HCT116 (cell line): Measurements from ENCODE around the gene SLC16A5. TPM values are rescaled to one million over a fixed set of nuclear protein-coding genes. Genes with fewer than 3 reads are reported as not detected.

Experiments used
- ATAC-seq: fragments of 200-7000 bp; cut with Tn5 transposase; 2 replicates; pipeline ENCODE4 v1.9.1; 2020; ENCODE audit warnings: mild to moderate bottlenecking, moderate library complexity
- BruUV-seq: library from RNA; stranded (reverse); fragments of 400-500 nt; replicated peaks from 2 replicates; lab custom pipeline; 2021; lab: Mats Ljungman, UMichigan
- CTCF ChIA-PET: fragments of 300-600 bp; sonication (Branson Sonifier 250); formaldehyde crosslinking; loops from one replicate; lab custom pipeline; 2021; ENCODE audit warnings: antibody characterized with exemption; lab: Charles Lee
- POLR2A ChIA-PET: fragments of 300-600, 350-600 bp; sonication (Branson Sonifier 250); formaldehyde crosslinking; loops from one replicate; lab custom pipeline; 2021; ENCODE audit warnings: antibody characterized with exemption; lab: Charles Lee
- RAD21 ChIA-PET, 2 experiments: fragments of 300-600 bp; sonication (Branson Sonifier 250); formaldehyde crosslinking; loops; one replicate each; lab custom pipeline; 2023; ENCODE audit warnings: low total read pairs in 2 of 2; ENCODE audit not compliant: uncharacterized antibody in 2 of 2, unreplicated experiment in 2 of 2, low non-redundant PET in 1 of 2; lab: Charles Lee
- DNase-seq: peaks from one replicate; pipeline ENCODE4 v3.0.0-alpha.2; 2010; ENCODE audit warnings: low read depth, low spot score
- H2AFZ ChIP-seq: fragments of 200-600 bp; shearing (Covaris generic), sonication (generic); 2 replicates; pipeline ENCODE4 v1.6.1; 2017; ENCODE audit warnings: low read depth, mixed run types, mixed read lengths, antibody characterized with exemption, low read length; ENCODE audit not compliant: poor library complexity, severe bottlenecking
- H3K27ac ChIP-seq: 2 replicates; pipeline ENCODE4 v1.5.1; 2012; ENCODE audit warnings: low read depth, low read length
- H3K27me3 ChIP-seq: fragments of 200-600 bp; sonication (generic); 2 replicates; pipeline ENCODE4 v1.6.1; 2016; ENCODE audit warnings: mixed run types, low read length, mixed read lengths; ENCODE audit not compliant: insufficient read depth
- H3K36me3 ChIP-seq, 2 experiments: fragments of 200-500 bp in 1 of 2; fragments of 200-600 bp in 1 of 2; sonication (Bioruptor generic) in 1 of 2; sonication (generic) in 1 of 2; 2 replicates each; pipeline versions ENCODE4 v1.5.1 to v1.6.1; 2014 to 2016; ENCODE audit warnings: low read length in 2 of 2, inconsistent platforms in 1 of 2, mixed read lengths in 1 of 2, mixed run types in 1 of 2; ENCODE audit not compliant: insufficient read depth in 2 of 2, control insufficient read depth in 1 of 2
- H3K4me1 ChIP-seq, 2 experiments: fragments of 200-600 bp in 1 of 2; sonication (generic) in 1 of 2; 2 replicates each; pipeline versions ENCODE4 v1.5.1 to v1.6.1; 2012 to 2017; ENCODE audit warnings: low read length in 2 of 2, inconsistent platforms in 1 of 2, mild to moderate bottlenecking in 1 of 2, mixed read lengths in 1 of 2, mixed run types in 1 of 2, moderate library complexity in 1 of 2; ENCODE audit not compliant: insufficient read depth in 2 of 2, control insufficient read depth in 1 of 2
- H3K4me2 ChIP-seq: fragments of 200-600 bp; sonication (generic); 2 replicates; pipeline ENCODE4 v1.6.1; 2017; ENCODE audit warnings: mixed run types, low read length, mixed read lengths
- H3K4me3 ChIP-seq, 2 experiments: fragments of 200-600 bp in 1 of 2; sonication (generic) in 1 of 2; replicated peaks in 1 of 2; 2 replicates each; pipeline ENCODE4 v1.5.1; 2011 to 2016; ENCODE audit warnings: low read length in 2 of 2, control low read depth in 1 of 2, low read depth in 1 of 2, mild to moderate bottlenecking in 1 of 2, mixed read lengths in 1 of 2, mixed run types in 1 of 2
- H3K79me2 ChIP-seq: fragments of 200-600 bp; sonication (generic); 2 replicates; pipeline ENCODE4 v1.6.1; 2017; ENCODE audit warnings: mild to moderate bottlenecking, mixed run types, low read length, moderate library complexity, mixed read lengths; ENCODE audit not compliant: insufficient read depth
- H3K9ac ChIP-seq: fragments of 200-600 bp; sonication (generic); 2 replicates; pipeline ENCODE4 v1.6.1; 2016; ENCODE audit warnings: low read length, mixed read lengths
- H3K9me2 ChIP-seq: fragments of 200-600 bp; sonication (generic), shearing (Covaris generic); 2 replicates; pipeline ENCODE4 v1.6.1; 2017; ENCODE audit warnings: mixed run types, mild to moderate bottlenecking, moderate library complexity; ENCODE audit not compliant: insufficient read depth
- H3K9me3 ChIP-seq, 2 experiments: fragments of 200-500 bp in 1 of 2; fragments of 200-600 bp in 1 of 2; sonication (Bioruptor generic) in 1 of 2; sonication (generic) in 1 of 2; 2 replicates each; pipeline ENCODE4 v1.6.1; 2014 to 2017; ENCODE audit warnings: low read length in 2 of 2, mixed read lengths in 2 of 2, inconsistent platforms in 1 of 2, low read depth in 1 of 2, mild to moderate bottlenecking in 1 of 2, mixed run types in 1 of 2, moderate library complexity in 1 of 2; ENCODE audit not compliant: control insufficient read depth in 1 of 2, insufficient read depth in 1 of 2
- H4K20me1 ChIP-seq: fragments of 200-600 bp; sonication (generic), shearing (Covaris generic); 2 replicates; pipeline ENCODE4 v1.6.1; 2017; ENCODE audit warnings: mixed run types, mild to moderate bottlenecking, moderate library complexity; ENCODE audit not compliant: insufficient read depth
- CBX3 ChIP-seq: IDR thresholded peaks from 2 replicates; pipeline ENCODE4 v1.6.1; 2012; ENCODE audit warnings: low read depth
- EGR1 ChIP-seq: IDR thresholded peaks from 2 replicates; pipeline ENCODE4 v1.6.1; 2012; ENCODE audit warnings: low read depth
- EZH2 ChIP-seq: fragments of 200-600 bp; sonication (generic); IDR thresholded peaks from 2 replicates; pipeline ENCODE4 v1.6.1; 2017; ENCODE audit warnings: antibody characterized with exemption, mixed run types
- FOSL1 ChIP-seq: IDR thresholded peaks from 2 replicates; pipeline ENCODE4 v1.6.1; 2012; ENCODE audit warnings: low read depth
- POLR2A ChIP-seq: IDR thresholded peaks from 2 replicates; pipeline ENCODE4 v1.7.0; 2011; ENCODE audit warnings: borderline replicate concordance; ENCODE audit not compliant: insufficient read depth, insufficient read length; ENCODE audit errors: extremely low read depth
- ZFX ChIP-seq: fragments of 450-650 bp; IDR thresholded peaks from 2 replicates; pipeline ENCODE4 v1.6.1; 2017
- ZNF274 ChIP-seq: fragments of 200-500 bp; sonication (Bioruptor generic); IDR thresholded peaks from 2 replicates; pipeline ENCODE4 v1.6.1; 2014; ENCODE audit warnings: mild to moderate bottlenecking, low read depth, low read length, inconsistent platforms
- intact Hi-C: fragments of 100-400 bp; cut with micrococcal nuclease; formaldehyde crosslinking; loops from 2 replicates; pipeline ENCODE4 v1.10.0; 2022
- total RNA-seq: library from RNA; stranded (reverse); gene quantifications from one replicate; pipeline ENCODE4 v1.2.1, GENCODE V29; 2021; ENCODE audit not compliant: unreplicated experiment
- TF ChIP-seq, protein P1 (sequence below): IDR thresholded peaks from 2 replicates; pipeline ENCODE4 v1.6.1; 2012
- TF ChIP-seq, protein P2 (sequence below), 3 experiments: fragments of 200-600 bp in 1 of 3; sonication (generic) in 1 of 3; IDR thresholded peaks in 2 of 3; conservative IDR thresholded peaks in 1 of 3; 2 replicates each; pipeline ENCODE4 v1.5.1; 2012 to 2017; ENCODE audit warnings: low read depth in 2 of 3, low read length in 2 of 3, antibody characterized with exemption in 1 of 3, borderline replicate concordance in 1 of 3, control low read depth in 1 of 3, mild to moderate bottlenecking in 1 of 3, mixed read lengths in 1 of 3, mixed run types in 1 of 3, moderate library complexity in 1 of 3; ENCODE audit not compliant: insufficient read depth in 1 of 3

SLC16A5 gene
- total RNA-seq, 1 experiment from 2014 or later: 79.3 TPM

GRCh38 chr17:75078284-75079022 lies 9.3 kb upstream of the SLC16A5 start:
- Histone ChIP-seq H3K4me1 (peaks cover 80 to 84% of the 10 kb centered on the region in 2 experiments), H3K27me3 (no peaks in the 10 kb centered on the region)
- TSS peak; percentile 68 for BruUV-seq
- no peak for TF ChIP-seq EZH2
- TF ChIP-seq ZFX: no peak
- peak; percentile 92 for TF ChIP-seq EGR1
- TF ChIP-seq CBX3: peak; percentile 53; the same call in 1 of the 2 replicates
- TF ChIP-seq POLR2A: no peak
- TF ChIP-seq, protein P1, sequence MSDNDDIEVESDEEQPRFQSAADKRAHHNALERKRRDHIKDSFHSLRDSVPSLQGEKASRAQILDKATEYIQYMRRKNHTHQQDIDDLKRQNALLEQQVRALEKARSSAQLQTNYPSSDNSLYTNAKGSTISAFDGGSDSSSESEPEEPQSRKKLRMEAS: peak; percentile 93
- TF ChIP-seq, all 23 proteins: peak for 3
- DNase-seq (peak; percentile 69), ATAC-seq (peak; percentile 68)
- Histone ChIP-seq H3K9ac (peak overlapping the region; percentile 76), H3K4me3 (peak overlapping the region; percentile 31 to 46), H3K36me3 (no peaks in the 10 kb centered on the region), H3K27ac (peak overlapping the region; percentile 100), H2AFZ (peak overlapping the region; percentile 4), H3K4me2 (peak overlapping the region; percentile 79), H3K9me3 (no peaks in the 10 kb centered on the region), H3K79me2 (no peaks in the 10 kb centered on the region), H3K9me2 (no peaks in the 10 kb centered on the region), H4K20me1 (no peaks in the 10 kb centered on the region)
- ChIA-PET CTCF (interaction anchor here (1.2 to 2.6 kb wide), 9 partner anchors 9 to 124 kb away, joined by 3 to 12 read pairs (median 9); partner anchors contain the start of gene SLC16A5), RAD21 (interaction anchor here (0.9 to 1.7 kb wide), 5 partner anchors 9 to 43 kb away, joined by 3 to 5 read pairs (median 4); partner anchors contain the start of gene SLC16A5 (in 1 of the 2)), POLR2A (interaction anchor here (0.6 to 2.6 kb wide), 15 partner anchors 9 to 76 kb away, joined by 3 to 21 read pairs (median 5); partner anchors contain the start of genes MRPL58 and SLC16A5)
- intact Hi-C loops: loop anchor here (1.0 kb wide), 1 partner anchor 18 kb away; no protein-coding TSS in a partner anchor

DNA sequence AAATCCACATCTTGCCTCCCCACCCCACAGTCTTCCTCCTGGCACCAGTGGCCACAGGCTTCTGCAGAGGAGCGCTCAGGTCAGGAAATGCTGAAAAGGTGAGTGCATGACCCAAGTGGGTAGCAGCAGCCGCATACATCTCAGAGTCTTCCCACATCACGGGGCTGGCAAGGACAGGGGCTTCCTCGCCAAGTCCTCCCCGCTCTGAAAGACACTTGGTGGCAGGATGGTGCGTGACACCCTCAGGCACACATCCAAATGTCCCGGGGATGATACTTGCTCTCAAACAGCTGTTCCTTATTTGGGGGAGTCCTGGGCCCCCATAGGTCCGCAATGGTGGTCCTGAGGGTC lies 8.8 kb upstream of the SLC16A5 start:
- peak; percentile 59 for ATAC-seq
- BruUV-seq: TSS peak; percentile 91

More for the DNA sequence above, 8.8 kb upstream of the SLC16A5 start:
- intact Hi-C loops: no loop called here
- Histone ChIP-seq H4K20me1 (no peaks in the 10 kb centered on the region), H3K4me1 (peaks cover 82 to 84% of the 10 kb centered on the region in 2 experiments), H3K36me3 (no peaks in the 10 kb centered on the region), H3K9ac (peak overlapping the region; percentile 76), H3K27ac (peak overlapping the region; percentile 100), H3K4me3 (peak overlapping the region; percentile 31 to 46), H3K9me2 (no peaks in the 10 kb centered on the region), H3K9me3 (no peaks in the 10 kb centered on the region), H3K4me2 (peak overlapping the region; percentile 79), H3K79me2 (no peaks in the 10 kb centered on the region), H3K27me3 (no peaks in the 10 kb centered on the region), H2AFZ (no peak overlapping the region)
- POLR2A ChIA-PET: interaction anchor here (0.6 to 2.6 kb wide), 15 partner anchors 9 to 76 kb away, joined by 3 to 21 read pairs (median 5); partner anchors contain the start of genes MRPL58 and SLC16A5
- CTCF ChIA-PET: interaction anchor here (1.2 to 2.6 kb wide), 9 partner anchors 9 to 123 kb away, joined by 3 to 12 read pairs (median 9); partner anchors contain the start of gene SLC16A5
- DNase-seq: no peak
- TF ChIP-seq, protein P1: peak; percentile 16; the same call in 1 of the 2 replicates
- TF ChIP-seq FOSL1 (no peak), ZNF274 (no peak)
- TF ChIP-seq, protein P2, sequence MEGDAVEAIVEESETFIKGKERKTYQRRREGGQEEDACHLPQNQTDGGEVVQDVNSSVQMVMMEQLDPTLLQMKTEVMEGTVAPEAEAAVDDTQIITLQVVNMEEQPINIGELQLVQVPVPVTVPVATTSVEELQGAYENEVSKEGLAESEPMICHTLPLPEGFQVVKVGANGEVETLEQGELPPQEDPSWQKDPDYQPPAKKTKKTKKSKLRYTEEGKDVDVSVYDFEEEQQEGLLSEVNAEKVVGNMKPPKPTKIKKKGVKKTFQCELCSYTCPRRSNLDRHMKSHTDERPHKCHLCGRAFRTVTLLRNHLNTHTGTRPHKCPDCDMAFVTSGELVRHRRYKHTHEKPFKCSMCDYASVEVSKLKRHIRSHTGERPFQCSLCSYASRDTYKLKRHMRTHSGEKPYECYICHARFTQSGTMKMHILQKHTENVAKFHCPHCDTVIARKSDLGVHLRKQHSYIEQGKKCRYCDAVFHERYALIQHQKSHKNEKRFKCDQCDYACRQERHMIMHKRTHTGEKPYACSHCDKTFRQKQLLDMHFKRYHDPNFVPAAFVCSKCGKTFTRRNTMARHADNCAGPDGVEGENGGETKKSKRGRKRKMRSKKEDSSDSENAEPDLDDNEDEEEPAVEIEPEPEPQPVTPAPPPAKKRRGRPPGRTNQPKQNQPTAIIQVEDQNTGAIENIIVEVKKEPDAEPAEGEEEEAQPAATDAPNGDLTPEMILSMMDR (IDR thresholded peaks at IDR 0.05 in 2 of 3, conservative IDR thresholded peaks at IDR 0.05 in 1 of 3; ENCODE audit: borderline replicate concordance in 1 of 3, insufficient read depth in 1 of 3, low read depth in 2 of 3, low read length in 2 of 3): peak in 1 of 3 experiments; percentile 12; a peak in 2 of 6 replicates
- RAD21 ChIA-PET: interaction anchor here (0.9 to 1.4 kb wide), 4 partner anchors 8 to 44 kb away, joined by 3 to 4 read pairs (median 4); partner anchors contain the start of gene SLC16A5 (in 1 of the 2)
